HG03064 (cell line): ENCODE data around the gene PKN2.
"Not testable (repeated sequence)": the region's sequence is repeated elsewhere in the genome, so short reads cannot be mapped to it uniquely, and the experiment has no call there.

Experiments
- ATAC-seq: cut with Tn5 transposase; IDR thresholded peaks from one replicate; pipeline ENCODE4 v1.9.1; 2021; ENCODE audit warnings: low read depth; ENCODE audit not compliant: unreplicated experiment

The PKN2 gene

DNA sequence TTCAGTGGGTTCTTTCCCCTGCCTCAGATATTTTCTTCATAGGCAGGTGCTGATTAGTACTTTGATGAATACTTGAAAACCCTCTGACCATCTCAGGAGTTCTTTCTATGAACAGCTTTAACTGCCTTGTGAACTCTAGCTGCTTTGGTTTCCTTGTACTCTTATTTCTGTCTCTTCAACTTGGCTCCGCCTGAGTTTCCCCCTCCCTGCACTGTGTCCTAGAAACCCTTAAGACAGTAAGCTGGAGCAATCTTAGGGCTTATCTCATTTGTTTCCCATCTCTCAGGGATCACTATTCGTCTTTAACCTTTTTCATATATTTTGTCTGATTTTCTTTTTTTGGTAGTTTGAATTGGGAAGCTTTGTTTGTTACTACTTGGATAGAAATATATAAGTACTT lies 99.1 kb downstream of the PKN2 start:
- no peak for ATAC-seq

- ATAC-seq, result no peak
These were observed 100.5 kb downstream of the PKN2 start for GRCh38 chr1:88784551-88784950.

GRCh38 chr1:88787023-88787903 lies 103.2 kb downstream of the PKN2 start:
- ATAC-seq, result no peak

GRCh38 chr1:88791192-88791591 lies 107.1 kb downstream of the PKN2 start:
- no peak for ATAC-seq

- no peak for ATAC-seq
These were observed 115.4 kb downstream of the PKN2 start for GRCh38 chr1:88799491-88799890.

- ATAC-seq, result no peak
These were observed 116.4 kb downstream of the PKN2 start for GRCh38 chr1:88800382-88801051.

DNA sequence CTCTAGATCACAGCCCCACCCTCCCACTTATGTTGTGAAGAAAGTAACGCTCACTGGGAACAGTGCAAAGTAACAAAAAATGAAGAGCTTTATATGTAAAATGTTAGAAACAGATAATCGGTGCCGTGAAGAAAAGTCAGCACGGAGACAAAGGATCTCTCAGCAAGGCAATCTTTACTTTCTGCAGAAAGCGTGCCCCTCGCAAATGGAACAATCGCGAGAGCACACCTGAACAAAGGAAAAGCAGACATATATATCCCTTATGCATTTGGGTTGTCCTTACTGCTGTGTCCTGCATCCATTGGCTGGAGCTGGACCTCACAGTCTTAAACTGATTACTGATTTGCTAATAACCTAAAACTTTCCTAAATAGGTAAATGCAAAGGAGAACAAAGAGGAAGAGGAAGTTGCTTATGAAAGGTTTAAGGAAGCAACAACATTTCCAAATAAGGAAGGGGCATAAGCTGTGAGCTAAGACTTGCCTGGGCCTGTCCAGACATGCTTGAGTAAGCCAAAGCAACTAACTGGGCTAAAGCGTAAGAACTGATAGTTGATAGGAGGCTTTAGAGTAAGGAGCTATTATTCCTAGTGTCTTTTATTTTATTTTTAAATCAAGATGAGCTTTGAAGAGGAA lies 117.6 kb downstream of the PKN2 start:
- no peak for ATAC-seq

- no peak for ATAC-seq
These were observed 118.3 kb downstream of the PKN2 start for GRCh38 chr1:88802404-88802803.

DNA sequence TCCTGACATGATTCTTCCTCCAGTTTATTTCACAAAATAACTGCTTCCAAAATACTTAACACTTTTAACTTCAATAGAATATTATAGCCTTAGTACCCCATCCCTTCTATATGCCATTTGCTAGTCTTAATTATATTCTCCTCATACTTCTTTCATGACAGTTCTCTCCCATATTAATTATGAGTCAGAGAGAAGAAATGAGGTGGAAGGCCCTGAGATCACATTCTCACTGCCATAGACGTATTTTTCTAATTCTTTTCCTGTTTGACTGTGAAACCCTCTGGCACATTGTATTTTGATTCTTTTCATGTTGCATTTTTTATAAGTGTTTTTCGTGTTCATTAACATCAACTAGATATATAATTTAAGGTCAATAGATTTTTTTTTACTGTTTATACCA lies 118.9 kb downstream of the PKN2 start:
- ATAC-seq, result no peak

DNA sequence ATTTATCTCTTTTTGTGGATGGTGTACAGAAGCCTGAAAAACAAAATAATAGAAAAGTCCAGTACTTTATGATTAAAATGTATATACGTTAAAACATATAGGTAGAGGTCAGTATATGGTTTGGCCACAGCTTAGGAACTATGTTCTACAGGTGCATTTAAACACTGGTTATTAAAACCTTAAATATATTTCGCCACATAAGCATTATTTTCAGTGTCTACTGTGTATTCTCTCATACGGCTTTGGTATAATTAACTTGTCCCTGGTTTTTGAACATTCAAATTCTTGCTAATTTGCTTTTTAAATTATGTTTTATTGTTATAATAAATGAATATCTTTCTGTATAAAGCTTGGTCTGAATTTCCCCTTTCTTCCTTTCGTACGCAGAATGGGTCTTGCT lies 119.4 kb downstream of the PKN2 start:
- ATAC-seq, result no peak

DNA sequence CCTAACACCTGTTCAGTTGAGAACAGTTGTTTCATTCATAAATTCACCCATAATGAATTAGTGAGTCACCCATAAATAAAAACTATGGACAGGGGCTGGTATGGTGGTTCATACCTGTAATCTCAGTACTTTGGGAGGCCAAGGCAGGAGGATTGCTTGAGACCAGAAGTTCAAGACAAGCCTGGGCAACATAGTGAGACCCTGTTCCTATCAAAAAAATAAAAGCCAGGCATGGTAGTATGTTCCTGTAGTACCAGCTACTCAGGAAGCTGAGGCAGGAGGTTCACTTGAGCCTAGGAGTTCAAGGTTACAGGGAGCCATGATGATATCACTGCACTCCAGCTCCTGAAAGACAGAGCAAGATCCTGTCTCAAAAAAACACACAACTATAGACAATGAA lies 128.3 kb downstream of the PKN2 start:
- ATAC-seq, result no peak

DNA sequence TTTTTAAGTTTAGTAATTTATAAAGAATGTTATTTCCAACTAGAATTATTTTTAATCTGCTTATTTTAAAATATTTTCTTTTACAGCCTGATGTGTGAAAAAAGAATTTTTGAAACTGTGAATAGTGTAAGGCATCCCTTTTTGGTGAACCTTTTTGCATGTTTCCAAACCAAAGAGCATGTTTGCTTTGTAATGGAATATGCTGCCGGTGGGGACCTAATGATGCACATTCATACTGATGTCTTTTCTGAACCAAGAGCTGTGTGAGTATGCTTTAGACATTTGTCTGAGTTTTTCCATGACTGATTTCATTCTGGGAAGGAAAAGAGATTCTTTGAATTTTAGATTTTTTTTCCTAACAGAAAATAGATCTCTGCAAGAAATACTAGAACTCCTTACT lies 129.4 kb downstream of the PKN2 start:
- ATAC-seq, result no peak

- not testable (repeated sequence) for ATAC-seq
These were observed 135.6 kb downstream of the PKN2 start for GRCh38 chr1:88819642-88820041.

DNA sequence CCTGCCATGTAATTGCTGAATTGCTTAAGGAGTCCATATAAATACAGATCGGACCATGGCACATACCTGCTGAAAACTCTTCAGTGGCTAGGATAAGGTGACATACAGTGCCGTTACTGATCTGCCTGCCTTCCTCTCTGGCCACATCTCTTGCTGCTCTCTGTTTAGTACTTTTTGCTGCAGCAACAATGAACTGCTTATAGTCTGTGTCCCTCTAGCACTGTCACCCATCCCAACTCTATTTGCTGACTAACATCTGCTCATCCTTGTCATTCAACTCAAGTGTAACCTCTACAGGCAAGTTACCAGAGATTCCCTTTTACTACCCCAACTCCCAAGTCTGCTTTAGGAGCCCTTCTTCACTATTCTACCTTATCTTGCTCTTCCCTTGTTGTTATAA lies 141.6 kb downstream of the PKN2 start:
- no peak for ATAC-seq

DNA sequence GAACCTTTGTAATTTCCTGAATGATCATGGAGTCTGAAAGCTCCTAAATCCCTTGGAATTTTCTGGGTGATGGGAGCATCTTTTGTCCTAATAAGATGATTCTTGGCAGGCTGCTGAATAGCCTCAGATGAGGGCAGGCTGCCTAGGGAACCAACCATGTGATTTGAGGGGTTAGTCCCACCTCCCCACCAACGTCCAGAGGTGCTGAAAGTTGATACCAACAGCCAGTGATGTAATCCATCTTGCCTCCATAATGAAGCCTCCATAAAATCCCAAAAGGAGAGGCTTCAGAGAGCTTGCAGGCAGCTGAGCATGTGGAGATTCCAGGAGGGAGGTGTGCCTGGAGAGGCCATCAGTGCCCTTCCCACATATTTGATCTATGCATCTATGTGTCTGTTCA lies 163.6 kb downstream of the PKN2 start:
- ATAC-seq, result no peak

- ATAC-seq, result no peak
These were observed 167.4 kb downstream of the PKN2 start for GRCh38 chr1:88851303-88852063.

GRCh38 chr1:88867743-88868521 lies 183.9 kb downstream of the PKN2 start:
- no peak for ATAC-seq

DNA sequence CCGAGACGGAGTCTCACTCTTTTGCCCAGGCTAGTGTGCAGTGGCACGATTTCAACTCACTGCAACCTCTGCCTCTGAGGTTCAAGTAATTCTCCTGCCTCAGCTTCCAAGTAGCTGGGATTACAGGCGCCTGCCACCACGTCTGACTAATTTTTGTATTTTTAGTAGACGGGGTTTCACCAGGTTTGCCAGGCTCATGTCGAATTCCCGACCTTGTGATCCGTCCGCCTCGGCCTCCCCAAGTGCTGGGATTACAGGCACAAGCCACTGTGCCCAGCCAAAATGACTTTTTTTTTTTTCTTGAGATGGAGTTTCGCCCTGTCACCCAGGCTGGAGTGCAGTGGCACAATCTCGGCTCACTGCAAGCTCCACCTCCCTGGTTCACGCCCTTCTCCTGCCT lies 185.6 kb downstream of the PKN2 start:
- not testable (repeated sequence) for ATAC-seq

DNA sequence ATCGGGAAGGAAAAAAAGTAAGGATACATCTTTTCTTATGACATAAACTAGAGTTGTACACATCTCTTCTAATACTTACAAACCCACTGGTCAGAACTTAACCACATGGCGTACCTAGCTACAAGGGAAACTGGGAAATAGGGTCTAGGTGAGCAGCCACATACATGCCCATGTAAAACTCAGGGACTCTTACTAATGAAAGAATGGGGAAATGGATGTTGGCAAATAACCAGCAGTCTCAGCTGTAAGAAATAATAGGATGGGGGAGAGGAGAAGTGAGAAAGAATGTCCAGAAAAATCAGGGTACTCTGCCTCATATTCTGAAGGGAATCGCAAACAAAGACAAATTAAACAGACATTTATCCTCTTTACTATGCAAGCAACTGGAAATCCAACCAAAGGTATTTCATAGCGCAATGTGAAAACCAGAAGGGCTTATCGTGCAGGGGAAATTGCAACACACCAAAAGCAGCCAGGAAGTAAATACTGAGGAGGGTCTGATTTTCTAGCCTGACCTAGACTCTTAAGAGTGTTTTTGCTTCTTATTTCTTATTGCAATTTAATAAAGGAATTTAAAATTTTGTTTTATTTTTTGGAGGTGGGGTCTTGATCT lies 189.8 kb downstream of the PKN2 start:
- no peak for ATAC-seq

DNA sequence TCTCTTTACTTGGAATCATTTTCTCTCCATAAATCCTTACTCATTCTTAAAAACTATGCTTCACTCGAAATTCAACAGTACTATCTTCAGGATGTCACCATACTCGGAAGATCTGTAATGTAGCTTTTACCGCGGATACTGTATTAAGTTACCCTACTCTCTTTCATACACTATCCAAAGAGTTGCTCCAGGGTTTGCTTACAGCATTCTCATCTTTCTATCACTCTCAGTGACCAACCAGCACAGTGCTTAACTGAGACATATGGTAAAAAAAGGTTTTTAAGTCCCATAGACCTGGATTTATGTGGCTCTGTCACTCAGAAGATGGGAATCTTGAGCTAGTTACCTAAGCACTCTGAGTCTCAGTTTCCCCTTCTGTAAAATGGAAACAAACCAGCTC lies 191.5 kb downstream of the PKN2 start:
- no peak for ATAC-seq
